Uterus (tissue), 4 donors: ENCODE data around the gene ZSWIM3. TPM values are rescaled to one million over a fixed set of nuclear protein-coding genes. Genes with fewer than 3 reads are reported as not detected.

Experiments used
- DNase-seq, 2 donors: peaks; one replicate each; pipeline ENCODE4 v3.0.0-alpha.2; 2019 to 2020
- H3K27ac ChIP-seq, 2 donors: fragments of 200-600 bp; sonication (generic); 1 replicate in 1 of 2; 2 replicates in 1 of 2; pipeline ENCODE4 v1.5.1; 2016 to 2018
- H3K27me3 ChIP-seq, 2 donors: fragments of 200-600 bp; sonication (generic); one replicate each; pipeline ENCODE4 v1.5.1; 2018 to 2019; ENCODE audit warnings: control low read depth in 1 of 2
- H3K36me3 ChIP-seq, 2 donors: fragments of 200-600 bp; sonication (generic); one replicate each; pipeline ENCODE4 v1.5.1; 2019; ENCODE audit warnings: control low read depth in 1 of 2
- H3K4me1 ChIP-seq, 2 donors: fragments of 200-600 bp; sonication (generic); one replicate each; pipeline ENCODE4 v1.5.1; 2018 to 2019; ENCODE audit warnings: control low read depth in 1 of 2
- H3K4me3 ChIP-seq, 2 donors: fragments of 200-600 bp; sonication (generic); 1 replicate in 1 of 2; 2 replicates in 1 of 2; pipeline ENCODE4 v1.5.1; 2018 to 2019; ENCODE audit warnings: mild to moderate bottlenecking in 1 of 2
- H3K9me3 ChIP-seq, 2 donors: fragments of 200-600 bp; sonication (generic); one replicate each; pipeline ENCODE4 v1.5.1; 2019; ENCODE audit warnings: control low read depth in 1 of 2
- CTCF ChIP-seq, 4 experiments: fragments of 200-600 bp in 2 of 4; fragments of 450-650 bp in 2 of 4; sonication (generic) in 2 of 4; IDR thresholded peaks; one replicate each; pipeline ENCODE4 v1.5.1; 2016 to 2019; ENCODE audit warnings: antibody characterized with exemption in 4 of 4, mild to moderate bottlenecking in 2 of 4, moderate library complexity in 1 of 4
- POLR2A ChIP-seq, 2 donors: fragments of 450-650 bp; IDR thresholded peaks; one replicate each; pipeline ENCODE4 v1.6.1; 2016; ENCODE audit warnings: antibody characterized with exemption in 2 of 2, mild to moderate bottlenecking in 1 of 2, moderate library complexity in 1 of 2
- intact Hi-C: fragments of 100-400 bp; cut with DNase I; formaldehyde crosslinking; loops from one replicate; pipeline ENCODE4 v1.15.1; 2023; ENCODE audit warnings: low total_unique reads
- total RNA-seq, 4 donors: library from RNA; depleted of rRNA in 3 of 4; stranded (reverse); fragments of >200 nt in 3 of 4; gene quantifications; one replicate each; pipeline versions ENCODE4 v1.1.0 to v1.2.4, GENCODE V29; 2014 to 2023
- donor health status: DM: yes; HTN: yes; CAD: no.

The ZSWIM3 gene
- total RNA-seq, 4 donors from 2014 or later: 3.1 to 9.2 (median 4.3) TPM

GRCh38 chr20:45921337-45922189 lies 64.1 kb downstream of the ZSWIM3 start:
- H3K27ac ChIP-seq: peak overlapping the region; percentile 76 to 82
- no peaks in the 10 kb centered on the region for H3K36me3 ChIP-seq
- TF ChIP-seq POLR2A (IDR thresholded peaks at IDR 0.05): no peak
- TF ChIP-seq CTCF (IDR thresholded peaks at IDR 0.05): no peak
- intact Hi-C loops: no loop called here
- peaks cover 0 to 17% of the 10 kb centered on the region in 2 donors for H3K4me1 ChIP-seq
- no peaks in the 10 kb centered on the region for H3K9me3 ChIP-seq
- no peaks in the 10 kb centered on the region for H3K27me3 ChIP-seq
- no peak for DNase-seq
- H3K4me3 ChIP-seq: no peak overlapping the region

GRCh38 chr20:45924391-45925261 lies 67.2 kb downstream of the ZSWIM3 start:
- peak overlapping the region in 1 of 2 donors; percentile 4 for H3K4me3 ChIP-seq

GRCh38 chr20:45925821-45926506 lies 68.5 kb downstream of the ZSWIM3 start:
- Histone ChIP-seq H3K27me3 (no peaks in the 10 kb centered on the region), H3K4me3 (no peak overlapping the region), H3K27ac (peak overlapping the region; percentile 78 to 94), H3K36me3 (no peaks in the 10 kb centered on the region), H3K4me1 (peaks cover 0 to 6% of the 10 kb centered on the region in 2 donors), H3K9me3 (no peaks in the 10 kb centered on the region)
- intact Hi-C loops: no loop called here
- DNase-seq: no peak
- no peak for TF ChIP-seq POLR2A (IDR thresholded peaks at IDR 0.05)
- TF ChIP-seq CTCF (IDR thresholded peaks at IDR 0.05): no peak

More at GRCh38 chr20:45924391-45925261, 67.2 kb downstream of the ZSWIM3 start:
- DNase-seq: peak; percentile 62 to 77
- intact Hi-C loops: no loop called here
- Histone ChIP-seq H3K4me1 (peaks cover 0 to 10% of the 10 kb centered on the region in 2 donors), H3K9me3 (no peaks in the 10 kb centered on the region), H3K36me3 (no peaks in the 10 kb centered on the region), H3K27me3 (no peaks in the 10 kb centered on the region), H3K27ac (peak overlapping the region; percentile 78 to 94)
- TF ChIP-seq POLR2A (IDR thresholded peaks at IDR 0.05) (no peak), CTCF (IDR thresholded peaks at IDR 0.05) (no peak)

- Histone ChIP-seq H3K36me3 (no peaks in the 10 kb centered on the region), H3K4me3 (no peak overlapping the region), H3K27ac (no peak overlapping the region), H3K4me1 (peaks cover 0 to 6% of the 10 kb centered on the region in 2 donors), H3K27me3 (no peaks in the 10 kb centered on the region), H3K9me3 (no peaks in the 10 kb centered on the region)
- intact Hi-C loops: no loop called here
- TF ChIP-seq POLR2A (IDR thresholded peaks at IDR 0.05): no peak
- TF ChIP-seq CTCF (IDR thresholded peaks at IDR 0.05): no peak
- no peak for DNase-seq
Observed at GRCh38 chr20:45926731-45927070, 69.3 kb downstream of the ZSWIM3 start.
